Type B pancreatic cell (in vitro differentiated cells): ENCODE measurements around the gene ZNF747. TPM values are rescaled to one million over a fixed set of nuclear protein-coding genes. Genes with fewer than 3 reads are reported as not detected.

Source experiments
- DNase-seq: peaks from one replicate; pipeline ENCODE4 v3.0.0; 2021; ENCODE audit warnings: mixed read lengths; ENCODE audit not compliant: unreplicated experiment; ENCODE audit errors: extremely low spot score
- H3K27ac Mint-ChIP-seq: 2 replicates; pipeline ENCODE4 v1.8.0; 2021; ENCODE audit warnings: mild to moderate bottlenecking, mixed read lengths
- H3K27me3 Mint-ChIP-seq: 2 replicates; pipeline ENCODE4 v1.8.0; 2021; ENCODE audit warnings: mixed read lengths
- H3K36me3 Mint-ChIP-seq: 2 replicates; pipeline ENCODE4 v1.8.0; 2021; ENCODE audit warnings: mixed read lengths
- H3K4me1 Mint-ChIP-seq: one replicate; pipeline ENCODE4 v1.8.0; 2021; ENCODE audit warnings: mixed read lengths; ENCODE audit not compliant: unreplicated experiment
- H3K4me3 Mint-ChIP-seq: 2 replicates; pipeline ENCODE4 v1.8.0; 2021; ENCODE audit warnings: mild to moderate bottlenecking, mixed read lengths
- H3K9me3 Mint-ChIP-seq: 2 replicates; pipeline ENCODE4 v1.8.0; 2021; ENCODE audit warnings: mixed read lengths
- CTCF ChIP-seq: fragments of 200-600 bp; sonication (generic); conservative IDR thresholded peaks from 2 replicates; pipeline ENCODE4 v1.5.0; 2021; ENCODE audit warnings: antibody characterized with exemption, mild to moderate bottlenecking
- long read RNA-seq: library from polyadenylated mRNA; unstranded; transcript quantifications from one replicate; pipeline ENCODE4 v2.0.0, GENCODE V29; 2020
- total RNA-seq: library from RNA; stranded (reverse); gene quantifications from 2 replicates; pipeline ENCODE4 v1.2.1, GENCODE V29; 2021; ENCODE audit warnings: low replicate concordance

Gene ZNF747
- total RNA-seq: 9.3 and 11.4 TPM in 2 replicates
- long read RNA-seq, partial matches to known transcripts: 0 of 1 reads
- long read RNA-seq, other reads (novel, unspliced or antisense): 0 of 1 reads

- Mint-ChIP-seq H3K4me1 (peaks cover 32% of the 10 kb centered on the region), H3K27ac (peak within 1 kb of the TSS; percentile 95), H3K9me3 (no peaks in the 10 kb centered on the region), H3K27me3 (no peaks in the 10 kb centered on the region), H3K36me3 (peaks cover 18% of the 10 kb centered on the region), H3K4me3 (peak within 1 kb of the TSS; percentile 95)
- TF ChIP-seq CTCF: no peak
- peak; percentile 90 for DNase-seq
These were observed at the start of gene ZNF747 for GRCh38 chr16:30534368-30535105. Gene ZNF747 (minus strand): TSS chr16:30534858. CDS start chr16:30534679, 179 bp downstream.

- no peak for DNase-seq
- H3K36me3 Mint-ChIP-seq: peaks cover 16% of the 10 kb centered on the region
- H3K4me1 Mint-ChIP-seq: peaks cover 12% of the 10 kb centered on the region
- no peak overlapping the region for H3K27ac Mint-ChIP-seq
- peaks cover 4% of the 10 kb centered on the region for H3K9me3 Mint-ChIP-seq
- H3K27me3 Mint-ChIP-seq: no peaks in the 10 kb centered on the region
- TF ChIP-seq CTCF: no peak
- H3K4me3 Mint-ChIP-seq: peak overlapping the region; percentile 31
These were observed 48.1 kb upstream of the ZNF747 start for GRCh38 chr16:30582611-30583340.

GRCh38 chr16:30581457-30581856 is 46.8 kb upstream of the ZNF747 start:
- peaks cover 12% of the 10 kb centered on the region for H3K36me3 Mint-ChIP-seq
- H3K4me1 Mint-ChIP-seq: peaks cover 5% of the 10 kb centered on the region
- no peaks in the 10 kb centered on the region for H3K27me3 Mint-ChIP-seq
- H3K4me3 Mint-ChIP-seq: no peak overlapping the region
- no peak for TF ChIP-seq CTCF
- DNase-seq: no peak
- peaks cover 4% of the 10 kb centered on the region for H3K9me3 Mint-ChIP-seq
- no peak overlapping the region for H3K27ac Mint-ChIP-seq

- Mint-ChIP-seq H3K4me3 (peak overlapping the region; percentile 42), H3K4me1 (peaks cover 18% of the 10 kb centered on the region), H3K27ac (peak overlapping the region; percentile 6), H3K27me3 (no peaks in the 10 kb centered on the region), H3K9me3 (no peaks in the 10 kb centered on the region), H3K36me3 (peaks cover 8% of the 10 kb centered on the region)
- TF ChIP-seq CTCF: no peak
- no peak for DNase-seq
These were observed 40.0 kb upstream of the ZNF747 start for GRCh38 chr16:30574678-30575077.

GRCh38 chr16:30571445-30572322 is 37.0 kb upstream of the ZNF747 start, which contains the start of gene ZNF688:
Gene ZNF688 (minus strand): TSS chr16:30571714. CDS start chr16:30571629, 85 bp downstream.
- Mint-ChIP-seq H3K36me3 (peaks cover 4% of the 10 kb centered on the region), H3K4me1 (peaks cover 24% of the 10 kb centered on the region), H3K4me3 (peak within 1 kb of the TSS; percentile 96), H3K27me3 (no peaks in the 10 kb centered on the region), H3K27ac (peak within 1 kb of the TSS; percentile 93), H3K9me3 (no peaks in the 10 kb centered on the region)
- DNase-seq: peak; percentile 88
- TF ChIP-seq CTCF: peak; percentile 30
